Ovary (tissue), 9 donors: ENCODE measurements around the gene CCDC71L. TPM values are rescaled to one million over a fixed set of nuclear protein-coding genes. Genes with fewer than 3 reads are reported as not detected.

Experiments
- DNase-seq, 5 donors: peaks; one replicate each; pipeline ENCODE4 v3.0.0-alpha.2; 2019 to 2020
- H3K27ac ChIP-seq, 2 donors: fragments of 200-600 bp; one replicate each; pipeline versions ENCODE4 v1.5.1 to v1.8.0; 2019 to 2022
- H3K27me3 ChIP-seq: fragments of 200-600 bp; one replicate; pipeline ENCODE4 v1.8.0; 2022
- H3K36me3 ChIP-seq: fragments of 200-600 bp; sonication (generic); one replicate; pipeline ENCODE4 v1.5.1; 2019
- H3K4me1 ChIP-seq: one replicate; pipeline ENCODE4 v1.8.1; 2013; ENCODE audit warnings: mild to moderate bottlenecking, moderate library complexity; ENCODE audit not compliant: insufficient read depth
- H3K4me3 ChIP-seq: fragments of 200-600 bp; sonication (generic); one replicate; pipeline ENCODE4 v1.5.1; 2017
- H3K9me3 ChIP-seq, 2 donors: fragments of 200-600 bp in 1 of 2; sonication (generic) in 1 of 2; one replicate each; pipeline versions ENCODE4 v1.5.1 to v1.8.1; 2013 to 2019; ENCODE audit warnings: mild to moderate bottlenecking in 1 of 2, moderate library complexity in 1 of 2
- CTCF ChIP-seq, 3 donors: fragments of 450-650 bp in 2 of 3; fragments of 200-600 bp in 1 of 3; IDR thresholded peaks; one replicate each; pipeline versions ENCODE4 v1.5.1 to v1.8.0; 2016 to 2022; ENCODE audit warnings: antibody characterized with exemption in 3 of 3, mild to moderate bottlenecking in 1 of 3
- EP300 ChIP-seq: sonication (generic); formaldehyde crosslinking; IDR thresholded peaks from one replicate; pipeline ENCODE4 v1.6.1; 2017; ENCODE audit warnings: antibody characterized with exemption
- POLR2A ChIP-seq: fragments of 450-650 bp; IDR thresholded peaks from one replicate; pipeline ENCODE4 v1.6.1; 2017; ENCODE audit warnings: antibody characterized with exemption, mild to moderate bottlenecking, moderate library complexity
- WGBS, 3 donors: extraction: QIAGEN DNeasy Blood & Tissue Kit in 1 of 3; methylation state at CpG; one replicate each; pipeline versions ENCODE4 v1.1.5 to v1.1.7; 2013 to 2017; 5-methylcytosine and 5-hydroxymethylcytosine counted together
- intact Hi-C, 4 donors: fragments of 100-400 bp; cut with DNase I; formaldehyde crosslinking; loops; one replicate each; pipeline versions ENCODE4 v1.11.0 to v1.15.1; 2022 to 2023
- polyA plus RNA-seq, 2 donors: library from polyadenylated mRNA; stranded (reverse); fragments of 200-250 nt in 1 of 2; fragments of 350-450 nt in 1 of 2; fragmentation: Illumina TruSeq in 1 of 2; extraction: RNeasy Lipid Tissue Mini Kit (QIAGEN cat#74804) in 1 of 2; gene quantifications; one replicate each; pipeline ENCODE4 v1.2.3, GENCODE V29; 2013 to 2014
- total RNA-seq, 7 donors: library from RNA; depleted of rRNA in 2 of 7; stranded (reverse); fragments of >200 nt in 2 of 7; fragmentation: NEBNext Ultra II Directional in 3 of 7; extraction: Animal tissue kit (Norgen Biotek cat#: 25700) in 3 of 7; gene quantifications; one replicate each; pipeline versions ENCODE4 v1.1.0 to v1.2.4, GENCODE V29; 2016 to 2023
- donor health status: DM: no; HTN: no; CAD: no; lungs with moderate emphysema.
- donor health status: DM: no; HTN: no; CAD: no.
- donor health status: Bipolar disorder and iron deficiency.
- donor health status: DM: yes; HTN: yes; CAD: no.
- donor health status: DM: no; HTN: no; CAD: no.
- donor health status: DM: yes; HTN: yes; CAD: no.

CCDC71L gene
- total and polyA plus RNA-seq, 9 donors, result 9.9 to 77.1 (median 18.5) TPM

- no peak overlapping the region for H3K27ac ChIP-seq
- no peak overlapping the region for H3K4me3 ChIP-seq
- intact Hi-C loops, result loop anchor here in 1 of 4 donors (2.0 kb wide), 1 partner anchor 16 kb away; no protein-coding TSS in a partner anchor
- H3K27me3 ChIP-seq, result no peaks in the 10 kb centered on the region
- no peaks in the 10 kb centered on the region for H3K9me3 ChIP-seq
- WGBS, 3 donors, result 85 to 94% (median 89%) methylated on average over 1 of the region's 1 CpG
- H3K36me3 ChIP-seq, result no peaks in the 10 kb centered on the region
- TF ChIP-seq POLR2A (no peak), EP300 (no peak), CTCF (IDR thresholded peaks at IDR 0.05) (no peak)
- H3K4me1 ChIP-seq, result no peaks in the 10 kb centered on the region
- no peak for DNase-seq
Observed at GRCh38 chr7:106612432-106612831, 48.5 kb downstream of the CCDC71L start.

- TF ChIP-seq EP300 (no peak), CTCF (IDR thresholded peaks at IDR 0.05) (no peak), POLR2A (no peak)
- no peaks in the 10 kb centered on the region for H3K27me3 ChIP-seq
- 69 to 79% (median 75%) methylated on average over 3 of the region's 3 CpGs for WGBS, 3 donors
- H3K9me3 ChIP-seq, result no peaks in the 10 kb centered on the region
- H3K4me1 ChIP-seq, result no peaks in the 10 kb centered on the region
- no peak overlapping the region for H3K4me3 ChIP-seq
- intact Hi-C loops, result loop anchor here in 1 of 4 donors (2.0 kb wide), 1 partner anchor 17 kb away; no protein-coding TSS in a partner anchor
- H3K27ac ChIP-seq, result no peak overlapping the region
- no peak for DNase-seq
- no peaks in the 10 kb centered on the region for H3K36me3 ChIP-seq
Observed at GRCh38 chr7:106611911-106612310, 49.0 kb downstream of the CCDC71L start.

- DNase-seq, result no peak
- TF ChIP-seq EP300 (no peak), CTCF (IDR thresholded peaks at IDR 0.05) (no peak), POLR2A (no peak)
- Histone ChIP-seq H3K4me3 (no peak overlapping the region), H3K27me3 (no peaks in the 10 kb centered on the region), H3K36me3 (no peaks in the 10 kb centered on the region), H3K9me3 (no peaks in the 10 kb centered on the region), H3K27ac (no peak overlapping the region), H3K4me1 (no peaks in the 10 kb centered on the region)
- WGBS, 3 donors, result 63 to 72% (median 71%) methylated on average over 6 of the region's 6 CpGs
- intact Hi-C loops, result no loop called here
Observed at GRCh38 chr7:106610996-106611886, 49.7 kb downstream of the CCDC71L start.

GRCh38 chr7:106609416-106609815 is 51.5 kb downstream of the CCDC71L start:
- no peak for TF ChIP-seq POLR2A
- TF ChIP-seq CTCF (IDR thresholded peaks at IDR 0.05), result no peak
- TF ChIP-seq EP300, result no peak
- Histone ChIP-seq H3K27me3 (no peaks in the 10 kb centered on the region), H3K9me3 (no peaks in the 10 kb centered on the region), H3K4me3 (no peak overlapping the region), H3K27ac (no peak overlapping the region), H3K4me1 (no peaks in the 10 kb centered on the region), H3K36me3 (no peaks in the 10 kb centered on the region)
- DNase-seq, result no peak
- 82 to 87% (median 84%) methylated on average over 5 of the region's 5 CpGs for WGBS, 3 donors
- intact Hi-C loops, result no loop called here
